ENCODE measurements around the gene BARX1. TPM values are rescaled to one million over a fixed set of nuclear protein-coding genes. Genes with fewer than 3 reads are reported as not detected.

BARX1 gene
- total RNA-seq, 6 experiments from 2014 or later: not detected

- Histone ChIP-seq H3K4me3 (no peak overlapping the region), H3K9me3 (no peaks in the 10 kb centered on the region), H3K27me3 (no peaks in the 10 kb centered on the region), H3K36me3 (no peaks in the 10 kb centered on the region), H3K4me1 (no peaks in the 10 kb centered on the region), H3K27ac (no peak overlapping the region)
- DNase-seq: no peak
- ATAC-seq: no peak
- WGBS (ENCODE audit: insufficient coverage, low coverage, low lambda C conversion rate, missing lambda C conversion rate): 56% methylated on average over 7 of the region's 10 CpGs
- TF ChIP-seq POLR2A (IDR thresholded peaks at IDR 0.05) (no peak), CTCF (IDR thresholded peaks at IDR 0.05) (no peak)
- intact Hi-C loops (cut with DNase I): no loop called here
These were observed 37.9 kb downstream of the BARX1 start for GRCh38 chr9:93917121-93917853.

- ATAC-seq: no peak
- Histone ChIP-seq H3K36me3 (no peaks in the 10 kb centered on the region), H3K4me1 (no peaks in the 10 kb centered on the region), H3K27me3 (no peaks in the 10 kb centered on the region), H3K9me3 (no peaks in the 10 kb centered on the region), H3K4me3 (no peak overlapping the region), H3K27ac (no peak overlapping the region)
- intact Hi-C loops (cut with DNase I): no loop called here
- TF ChIP-seq POLR2A (IDR thresholded peaks at IDR 0.05): no peak
- 57% methylated on average over 1 of the region's 5 CpGs for WGBS (ENCODE audit: insufficient coverage, low coverage, low lambda C conversion rate, missing lambda C conversion rate)
- DNase-seq: no peak
These were observed 38.8 kb downstream of the BARX1 start for GRCh38 chr9:93916358-93916757.

GRCh38 chr9:93911801-93912554, 43.2 kb downstream of the BARX1 start:
- H3K27me3 ChIP-seq: no peaks in the 10 kb centered on the region
- ATAC-seq (no peak), DNase-seq (no peak)
- no peak overlapping the region for H3K27ac ChIP-seq
- WGBS (ENCODE audit: insufficient coverage, low coverage, low lambda C conversion rate, missing lambda C conversion rate): 85% methylated on average over 10 of the region's 27 CpGs
- intact Hi-C loops (cut with DNase I): no loop called here
- TF ChIP-seq POLR2A (IDR thresholded peaks at IDR 0.05) (no peak), CTCF (IDR thresholded peaks at IDR 0.05) (no peak)
- no peaks in the 10 kb centered on the region for H3K36me3 ChIP-seq
- H3K4me1 ChIP-seq: no peaks in the 10 kb centered on the region
- no peak overlapping the region for H3K4me3 ChIP-seq
- H3K9me3 ChIP-seq: no peaks in the 10 kb centered on the region

GRCh38 chr9:93911136-93911745, 43.9 kb downstream of the BARX1 start:
- TF ChIP-seq POLR2A (IDR thresholded peaks at IDR 0.05): no peak
- no peak for TF ChIP-seq CTCF (IDR thresholded peaks at IDR 0.05)
- H3K9me3 ChIP-seq: no peaks in the 10 kb centered on the region
- no peak for ATAC-seq
- no peaks in the 10 kb centered on the region for H3K36me3 ChIP-seq
- no peak for DNase-seq
- H3K27me3 ChIP-seq: no peaks in the 10 kb centered on the region
- no peak overlapping the region for H3K27ac ChIP-seq
- H3K4me1 ChIP-seq: no peaks in the 10 kb centered on the region
- intact Hi-C loops (cut with DNase I): no loop called here
- WGBS (ENCODE audit: insufficient coverage, low coverage, low lambda C conversion rate, missing lambda C conversion rate): 57% methylated on average over 2 of the region's 23 CpGs
- H3K4me3 ChIP-seq: no peak overlapping the region

GRCh38 chr9:93910598-93910997, 44.6 kb downstream of the BARX1 start:
- intact Hi-C loops (cut with DNase I): no loop called here
- Histone ChIP-seq H3K36me3 (no peaks in the 10 kb centered on the region), H3K9me3 (no peaks in the 10 kb centered on the region), H3K4me3 (no peak overlapping the region), H3K27me3 (no peaks in the 10 kb centered on the region), H3K27ac (no peak overlapping the region), H3K4me1 (no peaks in the 10 kb centered on the region)
- TF ChIP-seq POLR2A (IDR thresholded peaks at IDR 0.05) (no peak), CTCF (IDR thresholded peaks at IDR 0.05) (no peak)
- no CpG with 5 or more reads among the region's 7 CpGs for WGBS (ENCODE audit: insufficient coverage, low coverage, low lambda C conversion rate, missing lambda C conversion rate)
- ATAC-seq (no peak), DNase-seq (no peak)

Measured in right lobe of liver (tissue), 6 donors.